Iris pigment epithelial cell (primary cell): Measurements from ENCODE around the gene CFAP46.
"Not testable (repeated sequence)": the region's sequence is repeated elsewhere in the genome, so short reads cannot be mapped to it uniquely, and the experiment has no call there.

Experiments
- DNase-seq: peaks from one replicate; pipeline ENCODE4 v3.0.0-alpha.2; 2011; ENCODE audit warnings: low read depth

Gene CFAP46

DNA sequence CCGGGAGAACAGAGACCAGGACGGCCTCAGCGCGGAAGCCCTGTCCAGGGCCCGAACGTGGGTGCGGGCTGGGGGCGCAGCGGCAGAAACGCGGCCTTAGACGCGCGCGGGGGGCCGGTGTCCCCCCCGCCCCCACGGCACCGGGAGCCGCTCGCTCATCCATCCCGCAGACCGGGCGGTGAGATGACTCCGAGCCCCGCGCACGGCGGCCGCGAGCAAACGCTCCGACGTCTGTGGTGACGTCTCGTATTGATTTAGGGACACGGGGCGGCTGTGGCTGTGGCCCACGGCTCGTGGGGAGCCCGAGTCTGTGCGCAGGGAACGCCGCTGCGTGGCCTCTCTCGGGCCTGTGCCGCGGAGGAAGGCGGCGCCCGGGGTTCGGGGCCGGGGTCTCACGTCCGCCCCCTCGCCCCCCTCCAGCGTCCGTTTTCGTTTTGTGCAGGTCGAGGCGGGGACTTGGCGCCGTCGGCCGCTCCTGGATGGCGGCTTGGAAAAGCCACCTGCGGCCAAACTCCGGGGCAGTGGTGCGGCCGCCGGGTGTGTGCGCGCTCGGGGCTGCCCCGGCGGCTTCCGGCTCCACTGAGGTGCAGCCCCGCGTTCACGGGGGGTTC, 155.4 kb downstream of the CFAP46 start:
- no peak for DNase-seq

DNA sequence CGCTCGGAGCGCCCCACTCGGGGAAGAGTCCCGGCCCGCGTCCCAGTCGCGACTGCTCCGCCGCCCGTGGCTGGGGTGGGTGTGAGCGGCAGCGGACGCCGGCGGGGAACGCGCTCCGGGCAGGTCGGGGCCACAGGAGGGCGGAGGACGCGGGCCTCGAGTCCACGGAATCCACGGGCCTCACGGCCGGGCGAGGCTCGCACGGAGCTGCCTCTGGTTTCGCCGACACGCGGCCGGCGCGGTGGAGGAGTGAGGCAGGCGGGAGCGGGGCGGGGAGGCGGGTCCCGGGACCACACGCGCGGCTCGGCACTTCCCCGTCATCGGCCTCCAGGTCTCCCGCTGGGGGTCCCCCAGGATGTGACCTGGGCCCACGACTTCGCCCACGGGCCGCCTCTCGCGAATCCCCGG, 155.9 kb downstream of the CFAP46 start:
- no peak for DNase-seq

DNA sequence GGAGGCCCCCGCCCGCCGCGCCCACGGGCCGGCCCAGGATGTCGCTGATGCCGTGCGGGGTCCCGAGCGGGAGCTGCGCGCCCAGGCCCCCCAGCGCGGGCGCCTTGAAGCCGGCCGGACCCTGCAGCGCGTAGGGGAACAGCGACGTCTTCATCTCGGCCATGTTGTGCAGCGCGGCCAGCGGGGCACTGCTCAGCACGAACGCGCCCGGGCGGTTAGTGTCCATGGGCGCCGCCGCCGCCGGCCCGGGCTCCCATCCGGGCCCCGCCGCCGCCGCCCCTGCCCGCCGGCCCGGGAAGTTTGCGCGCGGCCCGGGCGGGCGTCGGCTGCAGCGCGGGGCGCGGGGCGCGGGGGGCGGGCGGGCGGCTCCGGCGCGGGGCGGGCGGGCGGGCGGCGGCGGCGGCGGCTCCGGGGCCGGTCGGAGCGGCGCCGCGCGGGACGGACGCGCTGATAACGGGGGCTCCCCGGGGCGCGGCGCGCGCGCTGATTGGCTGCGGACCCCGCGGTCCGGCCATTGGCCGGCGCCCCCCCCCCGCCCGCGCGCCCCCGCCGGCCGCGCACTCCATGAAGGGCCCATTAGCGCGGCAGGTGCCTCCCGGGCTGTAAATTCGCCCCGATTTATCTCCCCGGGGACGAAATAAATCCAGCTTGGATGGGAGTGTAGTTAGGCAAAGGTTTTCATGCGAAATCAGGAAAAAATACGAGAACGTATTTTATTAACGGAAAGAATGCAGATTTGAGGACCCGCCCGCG, 156.5 kb downstream of the CFAP46 start, which contains the start of gene NKX6-2:
Gene NKX6-2 (minus strand): TSS at position 425 of the 753 bp plus-strand sequence. CDS start 199 bp downstream, at position 226.
- peak; percentile 10 for DNase-seq

DNA sequence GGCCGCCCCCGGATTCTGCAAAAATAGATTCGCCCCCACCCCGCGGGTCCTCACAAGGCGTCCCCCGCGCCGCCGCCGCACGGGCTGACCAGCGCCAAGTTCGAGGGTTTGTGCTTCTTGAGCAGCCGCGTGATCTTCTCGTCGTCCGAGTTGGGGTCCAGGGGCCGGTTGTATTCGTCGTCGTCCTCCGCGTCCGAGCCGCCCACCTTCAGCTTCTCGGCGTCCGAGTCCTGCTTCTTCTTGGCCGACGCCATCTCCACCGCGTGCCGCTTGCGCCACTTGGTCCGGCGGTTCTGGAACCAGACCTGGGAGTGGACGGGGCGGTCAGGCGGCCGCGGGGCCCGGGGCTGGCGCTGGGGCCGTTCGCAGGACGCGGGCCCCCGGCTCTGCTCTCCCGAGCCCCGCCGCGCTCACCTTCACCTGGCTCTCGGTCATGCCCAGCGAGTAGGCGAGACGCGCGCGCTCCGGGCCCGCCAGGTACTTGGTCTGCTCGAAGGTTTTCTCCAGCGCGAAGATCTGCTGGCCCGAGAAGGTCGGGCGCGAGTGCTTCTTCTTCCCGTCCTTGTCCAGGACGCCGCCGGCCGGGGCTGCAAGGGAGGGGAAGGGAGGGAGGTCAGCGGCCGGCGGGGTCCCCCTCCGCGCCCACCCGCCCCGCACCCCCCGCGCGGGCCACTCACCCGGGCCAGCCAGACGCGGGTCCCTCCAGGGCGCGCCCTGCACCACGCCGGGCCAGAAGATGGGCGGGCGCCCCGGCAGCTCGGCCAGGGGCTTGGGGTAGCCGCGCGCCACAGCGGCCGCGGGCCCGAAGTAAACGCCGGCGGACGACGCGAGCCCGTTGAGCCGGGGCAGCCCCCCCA, 157.3 kb downstream of the CFAP46 start:
- DNase-seq = peak; percentile 10

DNA sequence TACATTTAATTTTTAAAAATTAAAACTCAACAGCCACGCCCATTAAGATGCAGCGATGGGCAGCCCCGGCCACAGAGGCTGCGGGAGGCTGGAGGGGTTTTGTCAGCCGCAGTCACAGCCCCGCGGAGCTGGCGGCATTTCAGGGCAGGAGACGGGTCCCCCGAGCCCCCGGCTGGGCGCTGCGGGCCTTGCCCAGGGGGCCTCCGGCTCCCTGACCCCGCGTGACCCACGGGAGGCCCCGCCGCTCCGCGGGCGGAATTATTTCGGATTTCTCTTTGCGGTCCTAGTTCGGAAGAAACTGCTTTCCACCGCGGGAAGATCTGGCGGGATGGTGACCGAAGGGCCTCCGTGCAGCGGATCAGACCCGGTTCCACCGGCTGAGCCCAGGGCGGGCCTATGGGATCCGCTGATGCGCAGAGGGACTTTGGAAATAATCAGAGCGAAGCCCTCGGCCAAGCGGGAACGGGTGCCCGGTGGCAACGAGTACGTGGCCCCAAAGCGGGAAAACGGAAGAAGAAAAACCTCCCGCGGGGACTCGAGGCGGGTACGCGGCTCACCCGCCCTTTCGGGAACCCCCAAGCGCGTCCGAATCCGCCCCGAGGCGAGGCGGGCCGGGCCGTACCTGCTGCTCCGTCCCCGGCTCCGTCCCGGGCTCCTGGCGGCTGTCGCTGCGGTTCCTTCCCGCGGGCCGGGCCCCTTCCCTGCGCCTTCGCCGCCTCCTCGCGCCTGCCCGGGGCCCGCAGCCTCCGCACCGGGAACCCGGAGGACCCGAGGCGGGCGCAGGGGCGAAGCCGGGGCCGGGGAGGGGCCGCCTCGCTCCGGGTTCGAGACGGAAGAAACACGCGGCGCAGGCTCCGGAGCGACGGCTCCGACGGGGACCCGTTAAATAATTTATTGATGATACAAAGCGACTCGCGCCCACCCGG, 158.2 kb downstream of the CFAP46 start:
- no peak for DNase-seq

DNA sequence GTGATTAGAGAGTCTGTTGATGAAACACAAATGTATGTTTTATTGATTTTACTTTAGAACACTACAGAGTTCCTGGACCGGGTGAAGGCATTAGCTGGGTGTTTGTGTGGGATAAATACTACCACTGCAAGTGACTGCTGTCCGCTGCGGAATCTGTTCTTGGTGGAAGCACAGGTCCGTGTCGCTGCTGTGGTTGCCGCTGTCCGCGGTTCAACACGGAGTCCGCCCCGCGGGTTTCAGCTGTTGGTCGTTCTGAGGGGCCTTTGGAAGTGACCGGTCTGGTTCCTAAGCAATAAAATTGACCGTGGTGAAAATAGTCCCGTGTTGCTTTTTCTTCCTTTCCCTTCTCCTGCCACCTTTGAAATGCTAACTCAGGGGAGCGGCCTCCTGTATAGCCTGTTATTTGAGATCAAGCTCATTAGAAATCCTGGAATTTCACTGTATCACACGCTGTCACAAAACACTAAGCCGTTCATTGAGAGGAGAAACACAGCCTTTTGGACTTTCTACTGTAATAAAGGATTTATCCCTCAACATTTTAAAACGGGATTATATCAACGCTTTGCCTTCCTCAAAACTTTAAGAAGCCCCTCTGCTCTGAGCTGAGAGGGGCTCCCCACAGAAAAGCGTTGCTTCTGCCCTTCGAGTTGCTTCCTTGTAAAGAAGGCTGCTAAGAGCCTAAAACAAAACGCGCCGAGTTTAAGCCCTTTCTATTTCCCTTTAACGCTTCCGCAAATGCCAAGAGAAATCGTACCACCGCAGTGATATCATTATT, 159.0 kb downstream of the CFAP46 start:
- no peak for DNase-seq

DNA sequence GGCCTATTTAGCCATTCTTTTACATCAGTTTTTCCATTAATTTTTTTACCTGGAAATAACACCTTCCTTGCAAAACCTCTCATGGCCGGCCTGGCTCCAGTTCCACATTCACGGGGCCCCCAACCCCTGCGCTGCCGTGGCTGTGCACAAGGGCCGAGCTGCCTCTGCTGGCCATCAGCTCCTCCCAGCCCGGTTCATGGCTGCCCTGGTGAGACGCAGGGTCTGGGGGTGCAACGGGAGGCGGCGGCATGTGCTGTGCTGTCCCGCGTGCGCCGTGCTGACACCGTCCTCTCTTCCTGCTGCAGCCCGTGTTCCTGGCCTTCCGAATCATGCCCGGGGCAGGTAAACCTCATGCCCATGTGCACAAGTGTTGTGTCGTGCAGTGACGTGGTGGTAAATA, 160.8 kb downstream of the CFAP46 start:
- DNase-seq = no peak

DNA sequence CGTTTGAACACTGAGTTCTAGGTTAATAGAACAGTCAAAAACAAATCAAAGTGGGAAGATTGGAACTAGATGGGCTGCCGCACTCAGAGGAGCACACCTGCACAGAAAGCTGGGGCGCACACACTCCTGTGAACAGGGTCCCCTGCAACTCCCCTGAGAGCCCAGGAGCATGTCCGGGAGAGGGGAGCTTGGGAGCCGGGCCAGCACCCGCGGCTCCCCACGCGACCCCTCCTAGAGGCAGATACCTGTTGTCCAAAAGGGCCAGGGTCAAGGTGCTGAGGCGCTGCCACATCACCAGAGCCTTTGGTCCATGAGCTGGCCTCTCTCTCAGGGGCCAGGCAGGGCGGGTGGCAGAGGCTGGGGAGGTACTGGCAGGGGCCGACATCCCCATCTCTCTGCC, 162.0 kb downstream of the CFAP46 start:
- no peak for DNase-seq

DNA sequence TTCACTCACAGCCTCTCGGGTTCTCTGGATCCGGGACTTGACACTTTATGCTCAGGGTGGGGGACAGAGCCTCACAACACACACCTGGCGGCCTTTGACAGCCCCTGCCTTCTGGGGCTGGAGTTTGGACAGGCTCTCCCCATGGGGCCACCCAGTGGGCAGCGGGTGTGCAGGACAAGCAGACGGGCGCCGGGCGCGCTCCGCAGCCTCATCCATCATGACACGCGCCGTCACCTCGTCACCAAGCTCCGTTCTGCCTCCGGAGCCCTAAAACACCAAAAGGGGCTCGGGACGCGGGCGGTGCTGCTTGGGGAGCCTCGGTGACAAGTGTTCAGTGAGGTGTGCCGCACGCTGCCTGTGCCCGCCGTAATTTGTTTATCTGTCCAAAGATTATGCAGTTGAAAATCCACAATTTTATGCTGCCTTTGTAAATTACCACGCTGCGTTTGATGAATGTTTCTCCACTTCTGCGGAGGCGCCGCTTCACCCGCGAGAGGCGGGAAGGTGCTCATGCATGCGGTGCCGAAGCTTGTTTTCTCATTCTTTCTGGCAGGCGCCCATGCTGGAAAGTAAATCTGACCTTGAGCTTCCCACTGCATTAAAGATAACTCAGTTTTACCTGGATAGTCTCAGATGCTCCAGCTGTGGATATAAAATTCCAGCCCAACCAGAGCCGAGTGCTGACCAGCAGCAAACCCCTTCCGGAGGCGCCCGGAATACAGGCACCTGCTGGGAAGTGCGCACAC, 162.6 kb downstream of the CFAP46 start:
- no peak for DNase-seq

DNA sequence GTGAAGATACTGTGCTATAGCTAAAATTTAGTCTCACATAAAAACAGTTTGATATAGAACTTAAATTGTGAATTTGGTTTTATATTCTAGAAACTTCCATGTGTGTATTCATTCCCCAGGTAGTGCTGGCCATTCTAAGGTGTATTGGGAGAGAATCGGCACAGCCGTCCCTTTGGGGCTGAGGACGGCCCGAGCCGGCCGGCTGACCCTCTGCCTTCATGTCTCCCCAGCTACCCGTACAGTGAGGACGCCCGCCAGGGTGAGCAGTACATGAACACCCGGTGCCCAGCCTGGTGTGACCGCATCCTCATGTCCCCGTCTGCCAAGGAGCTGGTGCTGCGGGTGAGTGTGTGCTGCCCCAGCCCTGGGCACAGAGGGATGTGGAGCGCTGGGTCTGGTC, 164.9 kb downstream of the CFAP46 start:
- no peak for DNase-seq

DNA sequence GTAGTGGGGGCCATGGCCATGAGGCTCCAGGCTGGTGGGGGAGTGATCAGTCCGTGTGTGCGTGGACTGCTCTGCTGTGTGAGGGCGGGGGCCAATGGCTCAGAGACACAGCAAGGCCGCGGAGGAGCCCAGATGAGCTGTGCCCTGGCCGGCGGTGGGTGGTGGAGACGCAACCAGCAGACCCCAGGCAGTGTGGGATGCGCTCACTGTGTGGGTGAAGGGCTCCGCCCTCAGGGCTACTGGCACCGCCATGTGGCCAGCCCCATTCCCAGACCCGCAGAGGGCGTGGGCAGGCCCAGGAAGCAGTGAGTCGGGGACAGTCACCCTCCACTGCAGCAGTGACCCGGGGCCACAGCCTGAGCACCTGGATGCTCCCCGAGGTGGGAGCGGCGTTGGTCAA, 165.5 kb downstream of the CFAP46 start:
- no peak for DNase-seq

DNA sequence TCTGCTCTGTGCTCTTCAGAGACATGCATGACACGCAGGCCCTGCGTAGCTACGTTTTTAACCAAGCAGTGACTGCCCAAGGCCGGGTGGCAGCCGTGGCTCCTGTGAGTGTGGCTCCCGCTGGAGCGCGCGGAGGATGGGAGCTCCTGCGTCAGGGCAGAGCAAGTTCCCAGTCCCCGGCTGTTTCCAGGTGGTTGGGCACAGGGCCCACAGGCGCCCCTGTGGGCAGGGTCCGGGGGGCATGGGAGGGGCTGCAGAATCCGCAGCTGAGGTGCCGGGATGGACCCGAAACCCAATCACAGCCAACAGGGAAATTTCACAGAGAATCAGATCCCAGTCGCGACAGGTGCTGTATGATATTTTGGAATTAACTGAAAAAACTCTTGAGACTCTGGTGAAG, 166.2 kb downstream of the CFAP46 start:
- no peak for DNase-seq

DNA sequence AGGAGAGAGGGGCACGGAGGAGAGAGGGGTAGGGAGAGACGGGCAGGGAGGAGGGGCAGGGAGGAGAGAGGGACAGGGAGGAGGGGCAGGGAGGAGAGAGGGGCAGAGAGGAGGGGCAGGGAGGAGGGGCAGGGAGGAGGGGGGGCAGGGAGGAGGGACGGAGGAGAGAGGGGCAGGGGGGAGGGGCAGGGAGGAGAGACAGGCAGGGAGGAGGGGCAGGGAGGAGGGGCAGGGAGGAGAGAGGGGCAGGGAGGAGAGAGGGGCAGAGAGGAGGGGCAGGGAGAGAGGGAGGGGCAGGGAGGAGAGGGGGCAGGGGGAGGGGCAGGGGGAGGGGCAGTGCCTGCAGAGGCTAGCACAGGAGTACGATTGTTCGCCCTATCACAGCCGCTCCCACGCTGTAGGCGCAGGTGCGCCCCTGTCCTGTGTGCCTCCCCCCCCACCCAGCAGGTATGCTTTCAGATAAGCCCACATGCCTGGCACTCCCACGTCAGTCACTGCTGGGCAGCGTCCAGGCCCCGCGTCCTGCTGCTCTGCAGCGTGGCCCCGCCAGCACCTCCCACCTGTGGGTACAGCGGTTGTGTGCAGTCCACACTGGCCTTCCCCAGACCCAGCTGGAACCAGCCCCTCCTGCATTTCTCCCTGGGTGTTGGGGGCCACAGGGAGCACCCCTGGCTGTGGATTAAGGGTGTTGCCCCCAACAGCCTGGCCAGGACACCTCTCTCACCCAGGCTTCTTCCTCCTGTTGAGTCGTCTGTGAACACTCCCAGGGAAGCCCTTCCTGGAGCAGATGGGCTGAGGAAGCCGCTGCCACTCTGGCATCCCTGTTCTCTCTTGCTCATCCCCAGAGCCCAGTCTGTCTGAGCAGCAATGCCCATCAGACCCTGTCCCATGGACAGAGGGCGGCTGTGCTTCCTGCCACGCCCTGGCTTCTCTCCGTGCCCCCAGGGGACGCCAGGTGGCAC, 167.2 kb downstream of the CFAP46 start:
- no peak for DNase-seq

DNA sequence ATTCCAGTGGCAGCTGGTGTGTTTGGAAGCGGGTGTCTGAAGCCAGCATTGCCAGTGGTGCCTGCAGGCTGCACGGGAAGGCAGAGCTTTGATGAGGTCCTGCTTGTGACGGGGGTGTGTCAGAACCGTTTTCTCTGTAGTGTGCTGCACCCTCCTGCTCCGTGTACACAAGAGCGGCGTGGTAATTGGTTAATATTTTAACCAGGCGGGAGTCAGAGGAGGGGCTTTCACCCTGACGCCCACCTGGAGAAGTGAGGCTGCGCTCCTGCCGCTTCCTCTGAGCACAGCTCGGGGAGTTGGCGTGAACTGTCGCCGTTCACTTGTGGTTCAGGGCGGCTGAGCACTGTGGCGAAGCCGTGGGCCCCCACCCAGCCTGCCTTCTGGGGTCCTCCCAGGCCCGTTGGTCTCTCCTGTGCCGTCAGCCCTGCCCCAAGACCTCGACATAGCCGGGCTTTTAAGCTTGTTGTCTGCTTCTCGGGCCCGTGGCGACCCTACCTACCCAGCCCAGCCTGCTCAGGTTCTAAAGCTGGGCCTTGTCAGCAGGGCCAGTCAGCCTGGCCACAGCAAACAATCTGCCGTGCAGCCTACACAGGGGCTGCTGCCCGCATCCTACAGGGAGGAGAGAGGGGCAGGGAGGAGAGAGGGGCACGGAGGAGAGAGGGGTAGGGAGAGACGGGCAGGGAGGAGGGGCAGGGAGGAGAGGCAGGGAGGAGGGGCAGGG, 168.0 kb downstream of the CFAP46 start:
- no peak for DNase-seq

DNA sequence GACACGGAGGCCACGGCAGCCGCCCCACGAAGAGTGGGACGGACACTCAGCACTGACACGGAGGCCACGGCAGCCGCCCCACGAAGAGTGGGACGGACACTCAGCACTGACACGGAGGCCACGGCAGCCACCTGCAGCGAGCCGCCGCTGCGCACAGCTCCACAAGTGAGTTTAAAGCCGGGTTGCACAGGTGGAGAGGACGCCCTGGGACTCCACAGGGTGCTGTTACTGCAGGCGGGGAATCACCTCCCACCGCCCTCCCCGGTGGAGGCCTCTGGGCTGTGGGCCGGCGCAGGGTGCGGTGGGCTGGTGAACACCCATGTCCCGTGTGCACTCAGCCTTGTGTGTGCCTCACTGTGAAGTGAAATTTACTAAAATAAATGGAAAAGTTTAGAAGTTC, 169.6 kb downstream of the CFAP46 start:
- DNase-seq = not testable (repeated sequence)

DNA sequence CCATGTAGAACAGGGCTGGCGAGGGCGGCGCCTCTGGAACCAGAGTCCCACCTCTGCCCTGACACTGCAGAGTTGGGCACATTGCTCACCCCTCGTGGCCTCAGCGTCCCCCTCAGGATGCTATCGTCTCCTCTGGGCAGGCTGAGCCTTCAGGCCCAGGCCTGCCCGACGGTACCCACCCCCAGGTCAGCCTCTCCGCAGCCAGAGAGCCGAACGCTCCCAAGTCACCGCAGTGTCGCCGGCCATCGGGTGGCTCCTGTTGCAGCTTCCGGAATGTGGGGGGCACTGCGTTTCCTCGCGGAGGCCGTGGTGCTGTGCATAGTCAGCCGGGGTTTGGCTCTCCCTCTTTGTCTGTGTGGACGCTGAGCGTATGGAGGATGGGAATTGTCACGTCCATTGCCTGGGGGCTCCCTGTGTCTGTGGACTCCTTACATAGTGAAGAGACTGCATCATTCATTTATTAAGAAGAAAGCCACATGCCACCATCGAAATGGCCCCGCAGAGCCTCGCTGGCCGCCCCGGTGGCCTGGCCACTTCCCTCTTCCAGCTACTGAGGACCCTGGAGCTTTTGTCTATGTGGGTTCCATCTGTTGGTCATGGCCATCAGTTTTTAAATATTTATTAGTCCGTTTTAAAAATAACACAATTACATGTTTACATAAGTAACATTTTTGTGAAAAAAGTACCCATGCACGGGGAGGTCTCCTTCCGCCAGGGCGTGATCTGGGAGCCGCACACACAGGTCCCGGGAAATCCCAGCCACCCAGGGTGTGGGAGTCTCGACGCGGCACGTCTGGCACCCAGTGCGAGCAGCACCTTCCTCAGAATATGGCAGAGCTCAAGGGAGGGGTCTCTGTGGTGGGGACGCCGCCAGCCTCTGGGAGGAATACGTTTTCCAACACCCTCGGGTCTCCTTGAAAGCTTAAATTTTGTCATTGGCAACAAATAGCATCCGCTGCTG, 172.0 kb downstream of the CFAP46 start:
- no peak for DNase-seq
